T-helper 2 cell treated with Interferon-gamma antibody and Interleukin-4, amounts not matched to agents 100 ng/mL and 5 ng/mL, for 36 hours (primary cell): Measurements from ENCODE around the gene RUNX1. TPM values are rescaled to one million over a fixed set of nuclear protein-coding genes. Genes with fewer than 3 reads are reported as not detected.

Source experiments
- intact Hi-C: fragments of 100-400 bp; cut with micrococcal nuclease; formaldehyde crosslinking; loops from one replicate; pipeline ENCODE4 v1.15.1; 2023
- total RNA-seq: library from RNA; stranded (reverse); gene quantifications from 2 replicates; pipeline ENCODE4 v1.2.3, GENCODE V29; 2022

RUNX1 gene
- total RNA-seq, 1 donor from 2014 or later, result 84.3 TPM

DNA sequence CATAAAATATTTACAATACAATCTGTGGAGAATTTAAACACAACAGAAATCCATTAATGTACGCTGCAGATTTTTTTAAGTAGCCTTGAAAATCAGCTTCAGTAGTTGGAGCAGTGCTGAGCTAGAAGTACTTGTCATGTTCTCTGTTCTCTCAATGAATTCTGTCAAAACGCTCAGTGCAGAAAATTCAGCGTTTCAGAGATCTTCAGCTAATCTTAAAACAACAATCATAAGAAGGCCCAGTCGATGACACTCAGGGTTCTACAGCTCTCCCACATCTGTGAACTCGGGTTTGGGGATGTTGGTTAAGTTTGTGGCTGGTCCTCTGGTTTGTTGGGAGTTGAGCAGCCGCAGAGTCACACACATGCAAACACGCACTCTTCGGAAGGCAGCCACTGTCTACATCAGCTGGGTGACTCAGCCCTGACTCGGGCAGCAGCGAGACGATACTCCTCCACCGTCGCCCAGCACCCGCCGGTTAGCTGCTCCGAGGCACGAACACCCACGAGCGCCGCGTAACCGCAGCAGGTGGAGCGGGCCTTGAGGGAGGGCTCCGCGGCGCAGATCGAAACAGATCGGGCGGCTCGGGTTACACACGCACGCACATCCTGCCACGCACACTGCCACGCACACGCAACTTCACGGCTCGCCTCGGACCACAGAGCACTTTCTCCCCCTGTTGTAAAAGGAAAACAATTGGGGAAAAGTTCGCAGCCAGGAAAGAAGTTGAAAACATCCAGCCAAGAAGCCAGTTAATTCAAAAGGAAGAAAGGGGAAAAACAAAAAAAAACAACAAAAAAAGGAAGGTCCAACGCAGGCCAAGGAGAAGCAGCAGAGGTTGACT is 161.2 kb downstream of the RUNX1 start:
- intact Hi-C loops, result loop anchor here (1.0 to 5.0 kb wide), 10 partner anchors 41 to 512 kb away; partner anchors contain the start of gene RUNX1

DNA sequence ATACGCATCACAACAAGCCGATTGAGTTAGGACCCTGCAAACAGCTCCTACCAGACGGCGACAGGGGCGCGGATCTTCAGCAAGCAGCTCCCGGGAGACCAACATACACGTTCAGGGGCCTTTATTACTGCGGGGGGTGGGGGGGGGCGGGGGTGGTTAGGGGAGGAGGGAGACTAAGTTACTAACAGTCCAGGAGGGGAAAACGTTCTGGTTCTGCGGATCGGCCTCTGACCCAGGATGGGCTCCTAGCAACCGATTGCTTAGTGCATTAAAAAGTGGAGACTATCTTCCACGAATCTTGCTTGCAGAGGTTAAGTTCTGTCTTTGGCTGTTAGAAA is 162.0 kb downstream of the RUNX1 start:
- intact Hi-C loops, result loop anchor here (5.0 kb wide), 3 partner anchors 40 to 455 kb away; no protein-coding TSS in a partner anchor

DNA sequence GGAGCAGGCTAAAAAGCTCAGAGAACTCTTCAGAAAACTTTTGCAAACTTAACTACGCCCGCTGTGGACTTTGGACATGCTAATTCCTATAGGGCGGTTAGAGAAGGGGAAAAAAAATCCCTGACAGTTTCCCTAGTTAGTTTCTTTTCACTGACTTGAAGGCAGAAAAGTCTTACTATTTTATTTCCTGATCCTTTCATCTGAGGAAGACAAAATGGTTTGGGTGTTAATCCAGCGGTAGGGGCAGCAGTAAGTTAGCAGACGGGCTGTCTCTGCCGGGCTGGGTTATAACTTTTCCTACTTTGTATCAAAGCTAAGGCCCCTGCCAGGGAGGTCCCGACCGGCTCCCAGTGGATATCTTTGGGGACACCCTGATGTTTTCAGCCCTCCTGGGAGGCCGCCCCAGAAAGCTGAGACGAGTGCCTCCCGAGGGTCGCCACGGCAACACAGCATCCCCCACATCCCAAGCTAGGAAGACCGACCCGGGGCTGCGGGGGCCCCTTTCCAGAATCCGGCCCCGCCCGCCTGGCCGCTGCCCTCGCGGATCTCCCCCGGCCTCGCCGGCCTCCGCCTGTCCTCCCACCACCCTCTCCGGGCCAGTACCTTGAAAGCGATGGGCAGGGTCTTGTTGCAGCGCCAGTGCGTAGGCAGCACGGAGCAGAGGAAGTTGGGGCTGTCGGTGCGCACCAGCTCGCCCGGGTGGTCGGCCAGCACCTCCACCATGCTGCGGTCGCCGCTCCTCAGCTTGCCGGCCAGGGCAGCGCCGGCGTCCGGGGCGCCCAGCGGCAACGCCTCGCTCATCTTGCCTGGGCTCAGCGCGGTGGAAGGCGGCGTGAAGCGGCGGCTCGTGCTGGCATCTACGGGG is 162.6 kb downstream of the RUNX1 start:
- intact Hi-C loops, result loop anchor here (5.0 kb wide), 3 partner anchors 39 to 456 kb away; no protein-coding TSS in a partner anchor

DNA sequence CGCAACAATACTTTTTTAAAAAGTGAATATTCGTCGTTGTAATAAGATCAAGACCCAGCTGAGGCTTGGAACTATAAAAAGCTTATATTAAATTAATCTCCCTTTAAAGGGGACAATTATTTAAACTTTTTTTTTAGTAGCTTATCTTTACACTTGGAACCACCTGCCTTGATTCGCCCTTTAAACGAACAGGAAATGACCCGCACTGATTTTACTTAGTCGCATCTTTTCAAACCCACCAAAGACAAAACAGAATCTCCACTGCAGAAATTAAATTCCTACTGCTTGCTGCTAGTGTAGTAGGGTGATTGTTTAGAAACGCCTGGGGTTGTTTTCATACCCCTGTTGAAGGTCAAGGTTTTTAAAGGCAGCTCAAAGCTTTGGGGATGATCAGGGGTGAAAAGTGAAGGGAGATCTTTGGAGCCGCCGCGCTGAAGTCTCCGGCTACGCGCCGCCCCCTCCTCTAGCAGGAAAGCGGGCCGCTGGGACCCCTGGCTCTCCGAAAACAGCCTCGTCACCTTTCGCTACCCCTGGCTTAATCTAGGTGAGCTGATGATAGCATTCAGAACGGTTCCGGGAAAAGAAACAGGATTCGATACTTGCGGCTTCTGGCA is 163.4 kb downstream of the RUNX1 start:
- intact Hi-C loops, result loop anchor here (5.0 kb wide), 3 partner anchors 38 to 457 kb away; no protein-coding TSS in a partner anchor

DNA sequence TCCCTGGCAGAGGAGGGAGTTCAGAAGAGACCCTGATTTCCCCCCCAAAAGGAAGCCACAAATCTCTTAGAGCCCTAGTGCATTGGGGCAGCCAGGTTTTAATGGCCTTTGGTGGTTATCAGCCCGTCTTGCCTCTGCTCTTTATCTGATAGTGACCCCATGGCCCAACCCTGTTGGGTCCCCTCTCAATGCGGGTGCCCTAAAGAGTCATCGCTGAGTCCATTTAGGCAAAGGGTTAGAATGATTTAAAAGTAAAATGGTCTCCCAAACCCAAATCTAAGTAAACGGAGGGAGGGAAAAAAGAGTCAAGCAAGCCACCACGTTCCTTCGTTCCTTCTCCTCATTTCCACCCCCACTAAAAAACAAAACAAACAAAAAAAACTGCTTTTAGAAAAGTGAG is 164.0 kb downstream of the RUNX1 start:
- intact Hi-C loops, result loop anchor here (5.0 kb wide), 3 partner anchors 38 to 457 kb away; no protein-coding TSS in a partner anchor

DNA sequence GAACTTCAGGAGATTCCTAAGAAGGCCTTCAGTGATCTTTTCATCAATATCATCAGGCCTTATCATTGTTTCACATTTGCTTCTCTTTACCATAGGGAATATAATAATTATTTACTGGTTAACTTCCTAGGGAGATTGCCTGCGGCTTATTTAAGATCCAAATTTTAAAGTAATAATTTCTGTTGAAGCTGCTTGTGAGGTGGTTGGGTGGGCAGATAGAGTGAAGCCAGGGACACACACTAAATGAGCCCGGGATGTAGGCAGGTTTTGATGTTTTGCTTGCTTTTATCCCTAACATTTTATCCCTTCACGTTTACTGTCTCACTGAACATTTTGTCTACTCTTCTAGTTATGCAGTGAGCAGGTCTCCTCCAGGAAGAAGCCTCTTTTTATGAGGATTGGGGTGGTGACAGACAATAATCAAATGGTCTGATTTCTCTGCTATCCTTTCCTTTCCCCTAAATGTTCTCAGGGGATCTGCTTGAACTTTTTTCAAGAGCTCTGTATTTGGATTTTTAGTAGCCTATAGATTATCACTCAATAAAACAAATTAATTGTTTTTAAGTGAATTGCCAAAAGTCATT is 164.7 kb downstream of the RUNX1 start:
- intact Hi-C loops, result no loop called here

DNA sequence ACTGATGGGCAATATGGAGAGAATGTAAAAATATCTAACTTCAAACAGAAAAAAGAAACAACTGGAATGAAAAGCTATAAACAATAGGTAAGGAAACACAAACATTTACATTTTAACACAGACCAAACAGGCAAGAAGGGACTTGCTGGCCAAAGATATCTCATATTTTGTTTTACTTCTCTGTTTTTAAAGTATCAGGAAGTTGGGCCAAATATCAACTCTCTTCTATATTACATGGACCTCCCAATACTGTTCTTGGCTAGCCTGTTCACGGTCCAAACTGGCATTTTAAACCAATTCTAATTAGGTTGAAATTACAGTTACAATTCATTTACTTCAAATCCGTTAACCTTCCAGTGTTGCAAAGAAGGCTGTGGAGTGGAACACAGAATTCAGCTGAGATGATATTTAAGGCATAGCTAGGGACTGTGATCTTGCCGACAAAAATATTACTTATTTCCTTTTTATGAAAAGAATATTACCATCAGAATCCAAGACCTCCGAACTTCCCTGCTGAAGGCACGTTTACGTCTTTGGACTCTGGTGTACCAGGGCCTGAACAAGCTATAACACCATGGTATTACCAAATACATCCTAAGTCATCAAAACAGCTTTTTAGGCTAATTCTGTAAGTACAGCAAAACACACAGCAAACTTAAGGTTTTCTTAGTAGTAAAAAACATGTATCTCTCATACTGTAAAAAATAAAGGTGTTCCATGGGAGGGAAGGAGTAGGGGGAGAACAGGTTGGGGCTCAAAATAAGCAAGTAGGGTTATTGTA is 165.4 kb downstream of the RUNX1 start:
- intact Hi-C loops, result no loop called here

DNA sequence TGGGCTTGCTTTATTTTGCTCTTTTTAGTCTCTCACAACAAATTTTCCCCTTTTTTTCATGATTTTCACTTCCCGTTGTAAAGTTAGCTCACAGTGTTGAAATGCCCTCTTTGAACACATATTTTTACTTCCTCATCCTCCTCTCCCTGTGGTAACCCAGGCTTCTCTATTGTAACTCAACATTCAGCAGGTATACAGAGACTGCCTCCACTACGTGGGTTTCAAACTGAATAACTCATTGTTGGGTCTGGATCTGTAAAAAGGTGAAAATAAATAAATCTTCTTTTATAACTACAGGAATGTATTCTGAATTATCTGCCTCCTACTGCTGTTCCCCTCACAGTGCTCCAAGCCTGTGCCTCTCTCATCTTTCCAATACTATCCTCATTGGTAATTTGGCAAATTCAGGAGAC is 166.4 kb downstream of the RUNX1 start:
- intact Hi-C loops, result no loop called here

DNA sequence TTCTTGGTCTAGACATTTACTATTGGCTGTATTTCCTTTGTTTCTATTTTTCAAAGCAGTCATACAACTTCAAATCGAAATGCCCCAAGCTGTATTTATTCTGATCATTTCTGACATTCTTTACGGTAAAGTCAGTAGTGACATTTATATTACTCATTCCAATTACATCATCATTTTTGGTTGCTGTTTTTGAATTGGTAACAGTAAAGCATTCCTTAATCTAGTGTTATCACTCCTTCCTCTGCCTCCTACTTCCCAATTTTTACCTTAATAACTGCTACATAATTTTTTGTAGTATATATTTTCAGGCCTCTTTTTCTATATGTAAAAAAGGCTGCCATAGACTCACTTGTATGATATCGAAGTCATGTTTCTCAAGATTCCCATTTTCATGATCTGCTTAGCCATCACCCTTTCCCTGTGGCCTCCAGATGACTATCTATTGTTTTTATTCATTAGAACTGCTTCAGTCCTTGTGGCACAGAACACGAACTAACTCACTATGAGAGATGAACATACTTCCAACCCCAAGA is 167.2 kb downstream of the RUNX1 start:
- intact Hi-C loops, result no loop called here

GRCh38 chr21:34881421-34881820 is 167.7 kb downstream of the RUNX1 start:
- intact Hi-C loops, result no loop called here

- intact Hi-C loops, result no loop called here
These were observed 168.7 kb downstream of the RUNX1 start for GRCh38 chr21:34880401-34880800.

- intact Hi-C loops, result no loop called here
These were observed 170.2 kb downstream of the RUNX1 start for GRCh38 chr21:34878940-34879339.

GRCh38 chr21:34878501-34878900 is 170.6 kb downstream of the RUNX1 start:
- intact Hi-C loops, result no loop called here

DNA sequence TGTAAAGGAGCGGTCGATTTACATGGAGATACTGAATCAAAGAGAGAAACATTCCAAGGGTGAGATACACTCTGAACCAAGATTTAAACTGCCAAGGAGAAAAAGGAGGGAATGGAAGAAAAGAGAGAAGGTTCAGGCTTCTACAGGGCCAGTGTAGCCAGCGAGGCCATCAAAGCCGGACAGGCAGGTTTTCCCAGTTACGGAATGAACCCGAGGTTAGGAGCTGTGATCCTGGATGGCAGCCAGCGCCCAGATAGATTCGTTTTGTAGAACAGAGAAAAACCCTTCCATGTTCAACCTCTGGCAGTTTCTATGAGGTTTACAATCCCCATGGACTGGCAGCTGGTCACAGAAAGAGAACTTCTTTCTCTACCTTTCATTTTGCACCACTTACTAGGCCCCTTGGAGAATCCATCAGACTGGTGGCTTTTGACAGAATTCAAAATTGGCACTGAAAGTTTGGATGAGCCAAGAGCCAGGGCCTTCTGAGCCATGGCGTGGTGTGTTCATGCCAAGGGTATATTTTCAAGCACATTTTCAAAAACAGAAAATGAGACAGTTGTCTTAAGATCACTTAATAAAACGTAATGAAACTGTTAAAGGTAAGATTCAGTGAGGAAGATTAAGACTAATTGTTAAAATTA is 171.5 kb downstream of the RUNX1 start:
- intact Hi-C loops, result no loop called here

- intact Hi-C loops, result no loop called here
These were observed 173.3 kb downstream of the RUNX1 start for GRCh38 chr21:34875830-34876229.

- intact Hi-C loops, result no loop called here
These were observed 174.2 kb downstream of the RUNX1 start for GRCh38 chr21:34874684-34875513.

DNA sequence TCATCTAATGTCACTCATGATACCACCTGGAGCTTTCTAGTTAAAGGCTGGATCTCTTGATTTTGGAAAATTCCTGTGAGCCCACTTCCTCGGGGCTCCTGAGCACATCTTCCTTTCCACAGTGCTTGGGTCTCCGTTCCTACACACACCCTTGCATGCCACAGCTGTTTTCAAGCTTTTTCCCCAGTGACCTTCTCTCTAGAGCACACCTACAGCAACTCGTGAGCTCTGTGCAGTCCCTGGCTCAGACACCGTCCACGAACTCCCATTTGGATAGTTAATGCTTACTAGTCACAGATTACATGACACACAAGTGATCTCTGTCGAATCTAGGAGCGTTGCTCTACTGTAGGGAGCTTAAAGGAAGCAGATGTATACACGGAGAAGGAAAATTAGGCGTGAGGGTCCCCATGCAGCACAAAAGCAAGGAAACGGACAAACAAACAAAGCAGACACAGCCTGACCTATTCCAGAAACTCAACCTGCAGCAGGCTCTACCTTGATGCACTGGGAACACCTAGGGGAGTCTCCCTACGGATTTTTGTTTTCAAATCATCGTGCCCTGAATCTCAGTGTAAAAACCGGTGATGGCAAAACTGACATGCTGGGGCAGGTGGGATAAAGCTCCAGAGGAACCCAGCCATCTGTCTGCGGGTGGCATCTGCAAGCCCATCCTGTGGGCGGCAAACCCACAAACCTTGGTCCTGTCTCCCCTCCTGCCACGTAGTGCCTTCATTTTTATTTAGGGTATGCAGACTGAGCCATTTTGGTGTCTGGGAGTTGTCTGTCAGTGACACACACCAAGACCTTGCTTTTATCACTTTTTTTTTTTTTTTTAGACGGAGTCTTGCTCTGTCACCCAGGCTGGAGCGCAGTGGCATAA is 177.8 kb downstream of the RUNX1 start:
- intact Hi-C loops, result no loop called here

DNA sequence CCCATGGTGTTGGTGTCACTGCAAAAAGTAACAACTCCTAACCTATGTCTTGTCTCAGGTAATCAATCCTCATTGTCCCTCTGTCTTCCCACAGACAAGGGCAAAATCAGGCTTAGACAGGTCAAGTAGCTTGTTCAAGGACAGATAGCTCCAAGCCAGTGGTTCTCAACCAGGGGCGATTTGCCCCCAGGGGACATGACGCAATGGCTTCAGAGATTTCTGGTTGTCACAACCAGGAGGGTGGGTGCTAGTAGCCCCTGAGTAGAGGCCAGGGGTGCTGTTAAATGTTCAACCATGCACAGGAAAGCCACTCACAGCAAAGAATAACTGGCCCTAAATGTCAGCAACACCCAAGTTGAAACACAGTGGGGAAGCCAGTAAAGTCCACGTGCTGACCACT is 178.9 kb downstream of the RUNX1 start:
- intact Hi-C loops, result no loop called here
